Keratinocyte (primary cell): ENCODE measurements around the gene DUSP11.

ENCODE experiments used
- EZH2 ChIP-seq: IDR thresholded peaks from one replicate; pipeline ENCODE4 v1.6.1; 2012; ENCODE audit warnings: inconsistent platforms, mild to moderate bottlenecking, low read length, moderate library complexity
- TF ChIP-seq, protein P1 (sequence below), 3 experiments: IDR thresholded peaks in 1 of 3; conservative IDR thresholded peaks in 1 of 3; optimal IDR thresholded peaks in 1 of 3; 2 replicates in 2 of 3; 3 replicates in 1 of 3; pipeline versions ENCODE3 to v1.5.1; 2011; ENCODE audit warnings: low read length in 3 of 3, mild to moderate bottlenecking in 3 of 3, moderate library complexity in 2 of 3, control low read depth in 1 of 3, inconsistent platforms in 1 of 3; ENCODE audit not compliant: insufficient read depth in 2 of 3; ENCODE audit errors: extremely low read depth in 1 of 3

DNA sequence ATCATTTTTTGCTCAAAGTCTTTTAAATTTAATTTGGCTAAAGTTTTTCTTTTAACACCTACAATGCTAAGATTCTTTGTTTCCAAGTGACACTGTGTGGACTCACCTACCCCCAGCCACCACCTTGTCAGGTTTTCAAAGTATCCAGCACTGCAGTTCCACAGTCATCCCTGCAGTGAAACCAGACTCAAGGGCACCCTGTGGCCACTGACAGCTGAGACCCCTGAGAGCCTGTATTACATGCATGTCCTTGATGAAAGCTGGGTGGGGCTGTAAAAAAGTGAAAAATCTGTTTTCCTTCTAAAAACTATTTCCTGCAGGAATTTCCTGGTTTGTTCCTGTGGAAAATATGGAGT is 62.7 kb downstream of the DUSP11 start:
- TF ChIP-seq, protein P1, sequence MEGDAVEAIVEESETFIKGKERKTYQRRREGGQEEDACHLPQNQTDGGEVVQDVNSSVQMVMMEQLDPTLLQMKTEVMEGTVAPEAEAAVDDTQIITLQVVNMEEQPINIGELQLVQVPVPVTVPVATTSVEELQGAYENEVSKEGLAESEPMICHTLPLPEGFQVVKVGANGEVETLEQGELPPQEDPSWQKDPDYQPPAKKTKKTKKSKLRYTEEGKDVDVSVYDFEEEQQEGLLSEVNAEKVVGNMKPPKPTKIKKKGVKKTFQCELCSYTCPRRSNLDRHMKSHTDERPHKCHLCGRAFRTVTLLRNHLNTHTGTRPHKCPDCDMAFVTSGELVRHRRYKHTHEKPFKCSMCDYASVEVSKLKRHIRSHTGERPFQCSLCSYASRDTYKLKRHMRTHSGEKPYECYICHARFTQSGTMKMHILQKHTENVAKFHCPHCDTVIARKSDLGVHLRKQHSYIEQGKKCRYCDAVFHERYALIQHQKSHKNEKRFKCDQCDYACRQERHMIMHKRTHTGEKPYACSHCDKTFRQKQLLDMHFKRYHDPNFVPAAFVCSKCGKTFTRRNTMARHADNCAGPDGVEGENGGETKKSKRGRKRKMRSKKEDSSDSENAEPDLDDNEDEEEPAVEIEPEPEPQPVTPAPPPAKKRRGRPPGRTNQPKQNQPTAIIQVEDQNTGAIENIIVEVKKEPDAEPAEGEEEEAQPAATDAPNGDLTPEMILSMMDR (optimal IDR thresholded peaks at IDR 0.05 in 1 of 3, IDR thresholded peaks at IDR 0.05 in 1 of 3, conservative IDR thresholded peaks at IDR 0.05 in 1 of 3; ENCODE audit: extremely low read depth in 1 of 3, insufficient read depth in 2 of 3, low read length in 3 of 3): no peak
- no peak for TF ChIP-seq EZH2
